Measurements from ENCODE around the gene ANGPTL5.
"Not testable (repeated sequence)": the region's sequence is repeated elsewhere in the genome, so short reads cannot be mapped to it uniquely, and the experiment has no call there.

The ANGPTL5 gene

GRCh38 chr11:101889767-101890166 is 26.6 kb downstream of the ANGPTL5 start:
- DNase-seq (ENCODE audit: low read depth in 2 of 2, low spot score in 1 of 2): no peak

DNA sequence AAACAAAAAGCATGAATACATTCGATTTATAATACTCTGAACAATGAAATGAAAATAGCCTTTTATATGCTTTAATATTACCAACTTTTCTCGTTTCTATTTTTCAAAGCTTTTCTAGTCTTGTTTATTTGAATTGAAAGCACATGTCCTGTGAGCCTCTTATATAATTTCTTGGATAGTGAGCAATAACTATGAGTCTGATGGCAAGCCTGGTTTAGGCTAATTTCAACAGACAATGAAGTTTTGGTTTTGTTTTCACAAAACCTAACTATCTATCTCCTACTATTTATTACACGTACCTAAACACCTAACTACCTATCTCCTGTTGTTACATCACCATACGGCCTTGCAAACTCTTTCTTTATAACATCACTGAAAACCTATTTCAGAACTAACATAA is 30.7 kb downstream of the ANGPTL5 start:
- DNase-seq (ENCODE audit: low read depth in 2 of 2, low spot score in 1 of 2): no peak

GRCh38 chr11:101881586-101881985 is 34.7 kb downstream of the ANGPTL5 start:
- DNase-seq (ENCODE audit: low read depth in 2 of 2, low spot score in 1 of 2): no peak

- DNase-seq (ENCODE audit: low read depth in 2 of 2, low spot score in 1 of 2): no peak
These were observed 36.1 kb downstream of the ANGPTL5 start for GRCh38 chr11:101880222-101880621.

GRCh38 chr11:101872171-101872882 is 44.0 kb downstream of the ANGPTL5 start:
- DNase-seq (ENCODE audit: low read depth in 2 of 2, low spot score in 1 of 2): no peak

GRCh38 chr11:101870510-101870909 is 45.8 kb downstream of the ANGPTL5 start:
- no peak for DNase-seq (ENCODE audit: low read depth in 2 of 2, low spot score in 1 of 2)

- DNase-seq (ENCODE audit: low read depth in 2 of 2, low spot score in 1 of 2): no peak
These were observed 48.4 kb downstream of the ANGPTL5 start for GRCh38 chr11:101867951-101868350.

DNA sequence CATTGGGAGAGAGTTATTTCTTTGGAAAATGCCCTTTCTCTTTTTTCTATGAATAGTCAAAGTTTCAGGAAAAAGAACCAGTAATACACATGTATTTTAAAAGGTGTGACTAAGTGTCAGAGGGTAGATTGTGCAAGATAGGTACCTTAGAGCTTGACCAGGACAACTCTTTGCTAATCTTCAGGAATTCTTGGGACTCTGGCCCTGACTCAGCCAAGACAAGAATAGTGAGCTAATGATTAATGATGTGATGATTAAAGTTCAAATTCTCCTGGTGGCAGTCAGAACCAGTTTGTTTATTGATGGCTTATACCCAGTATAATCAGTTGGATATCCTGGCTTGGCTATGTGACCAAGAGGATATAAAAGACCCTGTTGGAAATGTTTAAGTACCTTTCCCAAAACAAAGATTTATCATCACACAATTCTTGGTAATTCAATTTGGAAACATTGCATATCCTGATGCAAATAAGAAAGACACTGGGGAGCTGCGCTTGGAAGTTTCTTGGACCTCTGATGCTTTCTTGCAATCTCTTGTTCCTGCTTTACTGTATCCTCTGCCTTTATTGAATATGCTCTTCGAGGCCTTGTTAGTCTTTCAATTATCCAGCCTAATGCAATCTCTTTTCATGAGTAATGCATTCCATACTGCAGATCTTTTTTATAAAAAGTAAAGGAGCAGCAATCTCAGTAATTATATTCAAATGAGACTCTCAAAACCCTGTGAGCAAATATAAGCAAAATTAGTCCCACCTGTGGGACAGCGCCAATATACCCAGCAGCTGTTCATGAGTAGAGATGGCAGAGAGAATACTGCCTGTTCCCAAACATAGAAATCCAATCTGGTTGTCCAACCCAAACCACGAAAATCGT is 49.5 kb downstream of the ANGPTL5 start:
- no peak for DNase-seq (ENCODE audit: low read depth in 2 of 2, low spot score in 1 of 2)

DNA sequence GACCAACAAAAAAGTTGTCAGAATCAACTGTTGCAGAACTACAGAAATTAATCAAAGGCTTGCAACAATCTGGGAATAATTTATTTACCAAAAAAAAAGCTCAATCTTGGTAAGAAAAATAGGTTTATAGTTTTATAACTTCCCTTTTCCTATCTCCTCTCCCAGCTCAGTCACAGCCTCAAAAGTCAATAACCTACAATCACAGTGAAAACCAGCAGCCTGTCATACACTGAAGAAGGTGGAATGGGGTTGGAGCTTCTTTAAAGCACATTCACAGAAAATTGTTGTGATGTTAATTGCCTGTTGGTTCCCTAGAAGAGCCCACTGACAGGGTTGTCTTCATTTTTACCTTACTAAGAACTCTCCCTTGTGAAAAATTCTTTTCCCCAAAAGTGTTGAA is 52.2 kb downstream of the ANGPTL5 start:
- no peak for DNase-seq (ENCODE audit: low read depth in 2 of 2, low spot score in 1 of 2)

DNA sequence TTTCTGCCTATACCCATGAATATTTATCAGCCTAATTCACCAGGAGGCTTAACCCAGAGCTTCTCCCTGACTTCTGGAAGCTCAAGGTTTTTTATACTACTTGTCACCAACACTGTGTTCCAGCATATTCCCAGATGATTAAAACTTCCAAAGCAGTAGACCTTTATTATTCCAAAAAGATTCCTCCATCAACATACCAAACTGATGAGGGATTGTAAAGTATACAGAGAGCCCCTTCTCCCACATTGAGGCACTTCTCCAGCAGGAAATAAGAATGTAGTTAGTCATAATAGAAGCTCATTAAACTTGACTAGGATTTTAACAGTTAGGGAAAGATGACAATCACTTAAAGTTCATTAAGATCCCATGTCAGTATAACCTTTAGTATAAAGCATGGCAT is 53.0 kb downstream of the ANGPTL5 start:
- no peak for DNase-seq (ENCODE audit: low read depth in 2 of 2, low spot score in 1 of 2)

GRCh38 chr11:101862391-101863233 is 53.7 kb downstream of the ANGPTL5 start:
- DNase-seq (ENCODE audit: low read depth in 2 of 2, low spot score in 1 of 2): no peak

- DNase-seq (ENCODE audit: low read depth in 2 of 2, low spot score in 1 of 2): no peak
These were observed 55.5 kb downstream of the ANGPTL5 start for GRCh38 chr11:101860696-101861427.

GRCh38 chr11:101852260-101852659 is 64.1 kb downstream of the ANGPTL5 start:
- DNase-seq (ENCODE audit: low read depth in 2 of 2, low spot score in 1 of 2): not testable (repeated sequence)

DNA sequence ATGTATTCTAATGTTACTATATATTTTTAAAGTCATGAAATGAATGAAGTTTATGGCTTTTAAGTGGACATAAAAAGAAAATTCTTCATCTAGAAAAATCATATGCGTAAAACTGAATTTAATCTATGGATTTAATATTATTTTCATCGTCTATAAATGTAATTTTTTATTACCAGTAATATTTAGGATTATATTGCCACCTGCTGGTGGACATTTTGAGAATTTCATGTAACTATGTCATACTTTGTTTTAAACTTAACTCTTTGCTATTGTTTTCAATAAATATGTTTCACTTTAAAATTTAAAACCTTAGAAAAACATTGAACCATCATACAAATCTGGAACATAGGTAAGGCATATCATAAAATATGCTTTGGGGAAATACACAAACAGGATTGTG is 68.1 kb downstream of the ANGPTL5 start:
- no peak for DNase-seq (ENCODE audit: low read depth in 2 of 2, low spot score in 1 of 2)

DNA sequence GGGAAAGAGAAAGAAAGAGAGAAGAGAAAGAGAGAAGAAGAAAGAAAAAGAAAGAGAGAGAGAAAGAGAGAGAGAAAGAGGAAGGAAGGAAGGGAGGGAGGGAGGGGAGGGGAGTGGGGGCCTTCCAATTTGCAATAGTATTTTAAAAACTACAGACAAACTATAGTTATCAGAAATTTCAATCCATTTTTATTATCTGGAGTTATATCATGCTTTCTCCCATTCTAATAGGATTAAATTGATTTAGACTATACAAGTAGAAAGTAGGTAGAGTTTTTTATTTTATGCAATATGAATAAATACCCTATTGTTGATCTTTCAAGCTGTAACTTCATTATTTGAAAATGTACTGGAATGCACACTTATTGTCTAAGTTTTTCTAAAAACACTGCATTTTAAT is 71.7 kb downstream of the ANGPTL5 start:
- no peak for DNase-seq (ENCODE audit: low read depth in 2 of 2, low spot score in 1 of 2)

DNA sequence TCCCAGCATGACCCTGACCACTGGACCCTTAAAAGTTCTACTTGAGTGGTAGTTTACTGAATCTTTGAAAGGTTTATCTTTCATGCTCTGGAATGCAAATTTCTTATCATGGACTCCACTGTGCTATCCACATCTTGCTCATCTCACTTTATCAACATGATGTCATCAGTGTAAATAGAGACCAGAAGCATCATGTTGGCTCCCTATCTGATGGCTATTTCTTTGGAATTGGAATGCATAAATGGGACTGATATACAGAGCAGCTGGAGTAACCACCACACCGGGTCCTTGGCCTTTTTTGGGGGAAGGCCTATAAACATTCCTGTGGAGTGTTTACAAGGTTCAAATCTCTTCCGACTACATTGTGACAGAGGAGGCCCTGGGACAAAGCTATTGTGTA is 75.6 kb downstream of the ANGPTL5 start:
- DNase-seq (ENCODE audit: low read depth in 2 of 2, low spot score in 1 of 2): no peak
